Left kidney (tissue), 2 donors: Measurements from ENCODE around the gene CHCHD6. TPM values are rescaled to one million over a fixed set of nuclear protein-coding genes. Genes with fewer than 3 reads are reported as not detected.

Experiments
- DNase-seq: peaks from one replicate; pipeline ENCODE4 v3.0.0-alpha.2; 2013
- polyA plus RNA-seq: library from polyadenylated mRNA; unstranded; fragments of 120-200 nt; gene quantifications from one replicate; pipeline ENCODE4 v1.2.1, GENCODE V29; 2013; ENCODE audit not compliant: insufficient read length

CHCHD6 gene
- polyA plus RNA-seq, 1 donor, result 15.8 TPM

DNA sequence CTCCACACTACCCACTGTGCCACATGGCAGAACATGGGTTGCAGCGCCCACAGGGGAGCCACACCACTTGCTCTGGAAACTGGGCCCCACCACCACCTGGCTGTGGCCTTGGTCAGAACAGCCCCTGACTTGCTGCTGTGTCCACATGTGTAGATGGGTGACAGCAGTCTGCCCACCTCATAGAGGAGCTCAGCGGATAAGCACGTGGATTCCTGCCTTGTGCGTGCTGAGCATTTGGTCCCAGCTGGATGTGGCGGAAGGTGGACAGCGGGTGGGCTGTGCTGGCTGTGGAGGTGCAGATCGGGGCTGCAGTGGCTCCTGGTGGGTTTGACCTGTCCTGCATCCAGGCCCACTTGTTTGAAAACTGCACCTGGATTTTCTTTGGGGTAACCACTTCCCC lies 272.9 kb downstream of the CHCHD6 start:
- DNase-seq, result no peak

DNA sequence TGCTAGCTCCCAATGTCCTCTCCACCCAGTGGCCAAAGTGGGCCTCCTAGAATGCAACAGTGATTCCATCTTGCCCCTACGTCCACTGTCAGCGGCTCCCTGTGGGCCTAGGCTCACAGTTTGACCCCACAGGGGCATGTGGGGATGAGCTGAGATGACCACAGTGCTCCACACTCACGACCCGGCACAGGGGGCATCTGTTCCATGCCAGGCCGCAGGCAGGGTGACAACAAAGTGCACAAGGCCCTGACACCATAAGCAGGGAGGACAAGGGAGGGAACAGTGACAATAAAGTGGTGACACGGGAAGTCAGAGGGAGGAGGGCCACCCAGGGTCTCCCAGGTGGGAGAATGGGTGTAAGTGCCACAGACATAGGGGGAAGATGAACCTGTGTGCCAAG lies 273.8 kb downstream of the CHCHD6 start:
- DNase-seq, result no peak

DNA sequence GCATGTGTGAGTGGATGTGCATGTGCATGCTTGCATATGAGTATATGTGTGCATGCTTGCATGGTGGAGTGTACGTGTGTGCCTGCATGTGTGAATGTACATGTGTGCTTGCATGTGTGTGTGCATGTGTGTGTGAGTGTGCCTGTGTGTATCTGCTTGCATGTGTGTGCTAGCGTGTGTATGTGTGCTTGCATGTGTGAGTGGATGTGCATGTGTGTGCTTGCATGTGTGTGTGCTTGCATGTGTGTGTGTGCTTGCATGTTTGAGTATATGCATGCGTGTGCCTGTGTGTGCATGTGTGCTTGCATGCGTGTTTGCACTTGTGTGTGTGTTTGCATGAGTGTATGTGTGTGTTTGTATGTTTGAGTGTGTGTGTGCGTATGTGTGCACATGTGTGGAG lies 274.3 kb downstream of the CHCHD6 start:
- DNase-seq, result no peak

DNA sequence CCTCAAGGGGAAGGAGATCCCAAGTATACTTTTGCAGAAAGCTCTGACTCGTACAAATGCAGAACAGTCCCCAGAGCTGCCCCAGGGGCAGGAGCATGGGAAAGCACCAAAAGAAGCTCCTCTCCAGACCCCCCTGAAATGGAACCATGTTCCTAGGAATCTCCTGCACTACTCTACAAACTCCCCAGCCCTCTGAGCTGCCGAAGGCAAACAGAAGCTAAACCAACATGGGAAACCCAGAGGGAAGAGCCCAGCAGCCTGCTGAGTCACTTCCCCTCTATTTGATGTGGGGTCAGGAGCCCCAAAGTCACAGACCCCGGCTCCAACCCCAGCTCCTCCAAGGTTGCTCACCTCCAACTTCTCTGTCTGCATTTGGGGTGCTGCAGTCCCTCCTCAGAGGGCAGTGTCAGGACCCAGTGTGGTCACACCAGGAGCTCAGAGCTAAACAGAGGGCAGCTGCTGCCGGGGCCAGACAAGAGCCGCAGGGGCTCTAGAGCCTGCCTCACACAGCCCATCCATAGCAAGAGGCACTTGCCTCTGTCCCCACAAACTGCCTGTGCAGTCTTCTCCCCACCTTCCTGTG lies 275.1 kb downstream of the CHCHD6 start:
- no peak for DNase-seq

DNA sequence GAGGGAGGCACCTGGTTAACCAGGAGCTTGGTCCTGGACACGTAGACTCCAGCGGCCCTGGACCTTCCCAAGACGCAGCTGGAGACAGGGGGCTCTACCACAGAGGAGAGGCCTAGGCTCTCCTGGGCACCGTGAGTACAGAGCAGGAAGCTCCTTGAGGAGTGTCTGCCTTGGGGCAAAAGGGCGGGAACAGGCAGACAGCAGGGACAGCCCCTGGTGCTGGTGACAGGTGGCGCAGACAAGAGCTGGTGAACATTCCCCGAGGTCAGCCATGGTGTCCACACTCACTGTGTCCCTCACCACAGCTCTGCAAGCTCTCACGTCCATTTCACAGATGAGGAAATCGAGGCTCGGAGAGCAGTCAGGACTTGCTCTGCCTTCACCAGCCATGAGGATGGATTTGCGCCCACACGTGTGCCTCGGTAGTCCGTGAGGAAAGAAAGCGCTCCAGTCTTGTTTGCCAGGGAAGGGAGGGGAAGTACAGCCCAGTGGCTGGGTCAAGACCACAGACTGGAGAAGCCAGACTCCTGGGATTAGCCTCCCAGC lies 276.3 kb downstream of the CHCHD6 start:
- DNase-seq, result no peak

DNA sequence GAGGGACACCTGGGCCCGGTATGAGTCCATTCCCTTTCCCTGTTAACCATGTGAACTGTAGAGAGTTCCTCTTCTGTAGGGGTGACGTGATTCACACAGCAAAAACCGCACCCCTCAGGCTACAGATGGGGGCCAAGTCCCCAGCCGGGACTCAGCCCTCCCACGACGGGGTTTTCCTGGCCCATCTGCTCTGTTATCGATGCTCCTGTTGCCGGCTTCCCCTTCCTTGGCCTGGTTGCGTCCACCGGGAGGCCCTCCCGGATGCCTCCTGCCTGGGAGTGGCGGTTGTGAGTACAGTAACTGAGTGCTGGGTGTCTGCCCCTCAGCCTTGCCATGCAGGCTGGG lies 278.1 kb downstream of the CHCHD6 start:
- DNase-seq, result no peak

DNA sequence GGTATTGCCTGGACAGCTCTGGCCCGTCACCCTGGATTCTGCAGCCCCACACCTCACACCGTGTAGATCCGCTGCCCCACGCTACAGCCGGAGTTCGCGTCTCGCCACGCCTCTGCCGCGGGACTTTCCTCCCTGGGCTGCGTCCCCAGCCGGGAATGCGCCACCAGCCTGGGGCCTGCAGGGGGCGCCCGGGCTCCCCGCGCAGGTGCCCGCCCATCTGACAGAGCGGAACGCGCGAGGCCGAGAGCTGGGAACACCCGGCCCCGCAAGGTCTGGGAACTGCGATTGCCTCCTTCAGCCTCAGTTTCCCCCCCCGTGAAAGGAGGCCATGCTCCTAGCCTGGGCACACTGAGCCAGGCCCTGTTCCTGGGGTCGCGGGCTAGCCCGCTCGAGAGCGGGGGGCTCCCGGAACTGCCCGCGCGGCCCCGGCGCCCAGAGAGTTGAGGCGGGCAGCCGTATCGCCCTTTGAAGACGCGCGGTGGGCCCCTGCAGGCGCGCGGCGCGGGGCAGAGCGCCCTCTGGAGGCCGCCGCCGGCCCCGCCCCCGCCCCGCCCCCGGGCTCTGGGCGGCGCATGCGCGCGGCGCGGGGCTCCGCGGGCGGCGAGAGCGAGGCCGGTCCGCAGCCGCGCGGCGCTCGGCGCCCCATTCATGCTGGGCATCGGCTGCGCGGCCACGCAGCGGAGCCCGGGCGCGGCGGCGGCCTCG lies 278.6 kb downstream of the CHCHD6 start, which contains the start of gene PLXNA1:
Gene PLXNA1, plus strand, starts transcription at position 645 of the 705 bp plus-strand sequence. CDS start 5,479 bp downstream, outside the sequence.
- DNase-seq, result peak; percentile 55

DNA sequence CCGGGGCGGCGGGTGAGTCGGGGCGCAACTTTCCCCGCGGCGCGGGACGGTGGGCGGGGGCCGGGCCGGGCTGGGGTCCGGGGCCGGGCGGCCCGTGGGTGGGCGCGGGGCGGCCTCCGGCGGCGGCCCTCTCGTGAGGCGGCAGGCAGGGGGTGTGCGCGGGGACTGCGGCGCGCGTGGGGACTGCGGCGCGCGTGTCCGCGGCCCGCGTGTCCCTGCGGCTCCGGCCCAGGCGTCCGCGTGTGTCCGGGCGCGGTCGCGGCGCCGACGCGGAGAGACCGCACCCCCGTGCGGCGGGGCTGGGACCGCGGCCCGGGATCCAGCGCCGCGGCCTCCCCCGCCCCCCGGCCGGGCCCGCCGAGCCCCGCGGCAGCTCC lies 279.2 kb downstream of the CHCHD6 start:
- DNase-seq, result no peak

DNA sequence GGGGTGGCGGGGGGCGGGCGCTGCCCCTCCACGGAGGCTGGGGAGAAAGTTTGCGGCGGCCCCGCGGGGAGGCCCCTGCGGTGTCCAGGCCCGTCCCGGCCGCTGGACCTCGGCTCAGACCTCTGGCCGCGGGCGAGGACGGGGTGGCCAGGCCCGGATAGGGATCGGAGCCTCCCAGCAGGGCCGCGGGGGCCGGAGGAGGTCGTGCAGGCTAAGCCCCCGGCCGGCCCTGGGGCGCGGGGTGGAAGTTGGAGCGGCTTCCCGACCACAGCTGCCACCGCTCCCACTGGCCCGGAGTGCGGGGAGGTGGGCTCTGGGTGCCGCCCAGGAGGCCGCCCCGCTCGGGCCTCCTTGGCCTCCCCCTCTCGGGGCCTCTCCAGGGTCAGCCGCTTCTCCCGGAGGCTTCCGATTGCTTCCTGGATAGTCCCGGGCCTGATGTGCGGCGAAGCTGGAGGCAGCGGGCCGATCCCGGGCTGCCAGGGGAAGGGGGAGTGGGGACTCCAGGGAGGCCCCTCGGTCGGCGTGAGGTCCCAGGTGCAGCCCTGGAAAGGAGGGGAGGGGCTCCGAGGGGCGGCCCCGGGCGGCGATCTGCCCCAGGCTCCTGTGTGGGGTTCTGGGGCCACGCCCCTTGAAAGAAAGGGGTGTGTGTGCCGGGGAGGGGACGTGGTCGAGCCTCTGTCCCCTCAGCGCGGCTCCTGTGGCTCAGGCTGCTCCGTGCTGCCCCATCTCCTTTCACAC lies 279.8 kb downstream of the CHCHD6 start:
- no peak for DNase-seq

DNA sequence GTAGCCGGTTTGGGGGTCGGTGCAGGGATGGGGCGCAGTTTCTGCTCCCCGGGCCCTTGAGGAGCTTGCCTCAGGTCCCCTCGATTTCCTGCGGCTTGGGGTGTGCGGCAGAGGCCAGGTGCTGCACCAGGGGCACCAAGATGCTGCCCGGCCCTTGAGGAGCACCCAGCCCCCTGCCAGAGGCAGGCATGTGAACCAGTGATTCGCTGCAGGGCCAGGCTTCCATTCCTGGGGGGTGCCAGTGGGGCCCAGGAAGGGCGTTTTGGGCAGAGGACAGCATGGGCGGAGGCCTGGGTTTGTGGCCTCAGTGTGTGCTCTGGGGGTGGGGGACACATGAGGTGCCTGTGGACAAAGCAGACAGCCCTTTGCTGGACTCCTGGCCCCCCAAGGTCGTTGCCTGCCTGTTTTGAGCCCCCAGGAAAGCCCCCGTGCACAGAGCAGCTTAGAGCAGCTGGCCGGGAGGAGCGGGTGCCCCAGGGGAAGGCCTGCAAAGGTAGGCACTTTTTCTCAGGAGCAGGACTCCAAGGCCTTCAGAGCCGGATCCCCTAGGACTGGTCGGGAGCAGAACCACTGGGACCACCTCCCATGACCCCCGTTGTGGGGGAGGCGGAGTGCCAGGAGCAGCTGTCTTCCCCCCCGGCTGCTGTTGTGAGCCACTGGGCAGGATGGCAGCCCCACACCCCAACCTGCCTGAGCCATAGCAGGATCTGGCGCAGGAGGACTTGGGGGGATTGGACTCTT lies 280.5 kb downstream of the CHCHD6 start:
- DNase-seq, result no peak

DNA sequence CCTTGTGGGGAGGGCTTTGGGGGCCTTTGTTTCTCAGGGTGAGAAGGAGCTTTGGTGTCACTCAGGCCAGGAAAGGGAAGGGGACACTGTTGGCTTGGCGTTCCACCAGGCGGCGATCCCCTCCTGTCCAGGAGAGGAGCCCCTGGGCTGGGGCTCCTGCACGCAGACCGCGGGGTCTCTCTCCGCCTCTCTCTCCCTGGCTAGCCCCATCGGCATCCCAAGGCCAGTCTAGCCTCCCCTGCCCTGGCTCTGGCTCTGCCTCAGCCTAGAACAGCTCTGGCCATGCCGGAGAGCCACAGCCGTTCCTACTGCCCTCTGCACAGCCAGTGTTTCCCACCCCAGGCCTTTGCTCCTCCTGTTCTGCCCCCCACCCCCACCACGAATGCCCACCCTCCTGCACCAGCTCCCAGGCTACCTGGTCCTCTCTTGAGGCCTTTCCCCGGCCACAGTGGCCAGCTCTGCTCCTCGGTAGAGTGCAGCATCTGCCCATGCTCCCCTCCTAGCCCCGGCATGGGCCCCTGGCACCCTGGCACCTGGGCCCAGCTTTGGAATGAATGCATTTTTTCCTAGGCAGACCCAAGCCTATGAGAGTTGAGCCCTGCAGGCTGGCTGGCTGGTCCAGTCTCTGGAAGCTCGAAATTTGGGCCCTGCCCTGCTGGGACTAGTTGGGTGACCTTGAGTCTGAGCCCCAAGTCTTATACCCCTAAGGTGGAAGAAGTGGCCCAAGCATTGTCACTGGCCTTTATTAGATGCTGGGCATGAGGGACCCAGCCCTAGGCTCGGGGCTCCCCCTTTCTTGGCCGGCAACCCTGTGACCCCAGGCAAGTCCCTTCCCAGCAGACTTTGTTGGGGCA lies 281.3 kb downstream of the CHCHD6 start:
- no peak for DNase-seq

DNA sequence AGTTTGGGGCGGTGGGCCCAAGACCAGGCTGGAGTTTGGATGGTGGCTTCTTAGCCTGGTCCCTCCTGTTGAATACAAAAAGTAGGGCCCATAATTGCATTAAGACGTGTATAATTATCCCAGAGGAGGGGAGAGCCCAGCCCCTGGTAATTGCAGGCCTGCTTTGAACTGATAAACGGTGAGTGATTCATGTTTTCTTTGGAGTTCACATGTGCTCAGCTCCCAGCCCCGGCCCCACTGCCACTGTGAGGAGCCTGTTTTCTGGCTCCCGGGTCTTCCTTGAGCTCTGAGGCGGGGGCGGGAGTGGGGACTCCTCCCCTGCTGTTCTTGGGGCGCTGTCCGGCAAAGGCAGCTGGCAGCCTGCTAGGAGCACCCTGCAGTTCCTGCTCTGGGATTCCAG lies 282.0 kb downstream of the CHCHD6 start:
- no peak for DNase-seq

DNA sequence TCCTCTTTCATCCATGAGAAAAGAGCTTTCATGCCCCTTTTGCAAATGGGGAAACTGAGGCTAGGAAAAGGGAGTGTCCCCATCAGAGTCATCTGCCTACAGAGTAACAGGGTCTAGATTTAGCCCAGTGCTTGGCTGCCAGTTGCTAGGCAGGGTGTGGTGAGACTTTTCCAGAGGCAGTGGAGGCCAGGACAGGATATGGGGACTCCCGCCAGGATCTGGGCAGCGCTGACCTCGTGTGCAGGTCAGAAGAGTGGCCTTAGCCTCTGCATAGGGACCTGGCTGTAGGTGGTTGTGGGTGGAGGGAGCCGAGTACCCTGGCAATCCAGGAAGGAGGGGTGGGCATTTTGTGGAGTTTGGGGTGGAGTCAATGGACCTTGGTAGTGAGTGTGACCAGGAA lies 283.1 kb downstream of the CHCHD6 start:
- DNase-seq, result no peak

DNA sequence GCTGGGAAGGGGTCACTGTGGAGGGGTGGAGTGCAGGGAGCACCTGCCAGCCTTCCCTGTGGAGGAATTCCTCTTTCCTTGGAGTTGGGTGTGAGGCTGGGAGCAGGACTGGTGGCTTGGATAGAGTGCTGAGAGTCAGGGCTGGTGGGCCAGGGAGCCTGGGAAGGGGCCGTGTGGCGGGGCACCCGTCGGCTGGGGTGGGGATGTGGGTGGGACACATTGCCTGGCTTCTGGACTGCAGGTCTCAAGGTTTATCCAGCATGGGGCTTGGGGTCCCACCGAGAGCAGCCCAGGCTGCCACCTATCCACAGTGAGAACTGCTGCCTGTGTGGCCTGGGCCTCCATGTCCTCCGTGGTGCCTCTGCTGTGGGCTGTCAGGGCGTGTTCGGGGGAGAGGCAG lies 283.6 kb downstream of the CHCHD6 start:
- no peak for DNase-seq

DNA sequence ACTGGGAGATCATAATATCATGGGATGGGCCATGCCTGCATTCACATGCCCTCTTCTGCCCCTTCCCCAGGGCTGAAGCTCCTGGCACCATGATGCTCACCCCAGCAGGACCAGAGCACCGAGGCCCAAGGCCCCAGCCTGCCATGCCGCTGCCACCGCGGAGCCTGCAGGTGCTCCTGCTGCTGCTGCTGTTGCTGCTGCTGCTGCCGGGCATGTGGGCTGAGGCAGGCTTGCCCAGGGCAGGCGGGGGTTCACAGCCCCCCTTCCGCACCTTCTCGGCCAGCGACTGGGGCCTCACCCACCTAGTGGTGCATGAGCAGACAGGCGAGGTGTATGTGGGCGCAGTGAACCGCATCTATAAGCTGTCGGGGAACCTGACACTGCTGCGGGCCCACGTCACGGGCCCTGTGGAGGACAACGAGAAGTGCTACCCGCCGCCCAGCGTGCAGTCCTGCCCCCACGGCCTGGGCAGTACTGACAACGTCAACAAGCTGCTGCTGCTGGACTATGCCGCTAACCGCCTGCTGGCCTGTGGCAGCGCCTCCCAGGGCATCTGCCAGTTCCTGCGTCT lies 284.5 kb downstream of the CHCHD6 start:
- DNase-seq, result no peak

DNA sequence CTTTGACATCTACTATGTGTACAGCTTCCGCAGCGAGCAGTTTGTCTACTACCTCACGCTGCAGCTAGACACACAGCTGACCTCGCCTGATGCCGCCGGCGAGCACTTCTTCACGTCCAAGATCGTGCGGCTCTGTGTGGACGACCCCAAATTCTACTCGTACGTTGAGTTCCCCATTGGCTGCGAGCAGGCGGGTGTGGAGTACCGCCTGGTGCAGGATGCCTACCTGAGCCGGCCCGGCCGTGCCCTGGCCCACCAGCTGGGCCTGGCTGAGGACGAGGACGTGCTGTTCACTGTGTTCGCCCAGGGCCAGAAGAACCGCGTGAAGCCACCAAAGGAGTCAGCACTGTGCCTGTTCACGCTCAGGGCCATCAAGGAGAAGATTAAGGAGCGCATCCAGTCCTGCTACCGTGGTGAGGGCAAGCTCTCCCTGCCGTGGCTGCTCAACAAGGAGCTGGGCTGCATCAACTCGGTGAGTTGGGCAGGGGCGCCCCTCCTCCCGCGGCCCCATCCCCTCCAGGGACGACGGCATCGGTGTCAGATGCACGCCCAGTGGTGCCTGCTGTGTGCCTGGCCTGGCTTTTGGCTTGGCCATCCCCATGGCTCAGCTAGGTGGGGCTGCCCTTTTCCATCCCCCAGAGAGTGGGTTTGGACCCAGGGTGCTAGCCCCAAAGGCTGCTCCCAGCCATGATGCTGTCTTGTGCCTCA lies 285.4 kb downstream of the CHCHD6 start:
- no peak for DNase-seq

DNA sequence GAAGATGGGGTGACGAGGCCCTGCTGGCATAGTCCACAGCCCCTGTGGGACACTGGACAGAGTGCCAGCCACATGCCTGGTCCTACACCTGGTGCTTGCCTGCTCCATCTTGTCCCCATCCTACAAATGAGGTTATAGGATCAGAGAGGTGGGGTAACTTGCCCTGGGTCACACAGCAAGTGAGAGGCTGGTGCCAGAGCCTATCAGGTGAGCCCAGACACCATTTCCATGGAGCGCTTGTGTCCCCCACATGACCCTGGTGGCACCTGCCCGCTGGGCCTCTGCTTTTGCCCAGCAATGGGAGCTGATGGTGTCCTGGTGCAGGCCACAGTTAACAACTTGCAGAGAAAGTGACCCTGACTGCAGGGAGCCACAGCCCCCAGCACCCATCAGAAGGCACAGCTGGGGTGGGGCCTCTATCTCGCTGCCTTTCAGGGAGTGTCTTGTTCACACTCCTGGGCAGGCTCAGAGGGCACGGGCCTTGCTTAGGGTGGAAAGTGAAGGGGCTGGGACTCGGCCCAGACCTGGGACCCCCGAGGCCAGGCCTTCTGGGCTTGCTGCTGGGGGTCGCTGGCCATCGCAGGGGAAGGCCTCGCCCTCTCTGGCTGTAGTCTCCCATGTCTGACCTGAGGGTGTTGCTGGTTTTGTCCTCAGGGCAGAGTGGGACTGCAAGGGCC lies 286.1 kb downstream of the CHCHD6 start:
- DNase-seq, result no peak

DNA sequence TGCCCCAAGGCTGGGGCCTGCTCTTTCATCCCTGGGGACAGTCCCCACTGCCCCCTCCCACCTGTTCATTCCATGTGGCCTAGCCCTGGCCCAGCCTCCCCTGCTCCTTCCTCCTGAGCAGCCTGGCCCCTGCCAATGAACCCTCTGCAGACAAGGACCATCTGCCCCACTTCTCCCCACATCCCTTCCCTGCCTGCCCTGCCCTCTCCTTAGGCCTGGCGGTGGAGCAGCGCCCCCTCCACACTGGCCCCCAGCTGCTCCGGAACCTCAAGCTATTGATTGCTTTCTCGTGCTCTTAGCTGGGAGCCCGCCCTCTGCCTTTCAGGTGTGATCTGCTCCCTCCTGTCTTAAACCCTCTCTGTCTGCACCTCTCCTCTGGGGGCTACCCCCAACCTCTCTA lies 286.9 kb downstream of the CHCHD6 start:
- no peak for DNase-seq

DNA sequence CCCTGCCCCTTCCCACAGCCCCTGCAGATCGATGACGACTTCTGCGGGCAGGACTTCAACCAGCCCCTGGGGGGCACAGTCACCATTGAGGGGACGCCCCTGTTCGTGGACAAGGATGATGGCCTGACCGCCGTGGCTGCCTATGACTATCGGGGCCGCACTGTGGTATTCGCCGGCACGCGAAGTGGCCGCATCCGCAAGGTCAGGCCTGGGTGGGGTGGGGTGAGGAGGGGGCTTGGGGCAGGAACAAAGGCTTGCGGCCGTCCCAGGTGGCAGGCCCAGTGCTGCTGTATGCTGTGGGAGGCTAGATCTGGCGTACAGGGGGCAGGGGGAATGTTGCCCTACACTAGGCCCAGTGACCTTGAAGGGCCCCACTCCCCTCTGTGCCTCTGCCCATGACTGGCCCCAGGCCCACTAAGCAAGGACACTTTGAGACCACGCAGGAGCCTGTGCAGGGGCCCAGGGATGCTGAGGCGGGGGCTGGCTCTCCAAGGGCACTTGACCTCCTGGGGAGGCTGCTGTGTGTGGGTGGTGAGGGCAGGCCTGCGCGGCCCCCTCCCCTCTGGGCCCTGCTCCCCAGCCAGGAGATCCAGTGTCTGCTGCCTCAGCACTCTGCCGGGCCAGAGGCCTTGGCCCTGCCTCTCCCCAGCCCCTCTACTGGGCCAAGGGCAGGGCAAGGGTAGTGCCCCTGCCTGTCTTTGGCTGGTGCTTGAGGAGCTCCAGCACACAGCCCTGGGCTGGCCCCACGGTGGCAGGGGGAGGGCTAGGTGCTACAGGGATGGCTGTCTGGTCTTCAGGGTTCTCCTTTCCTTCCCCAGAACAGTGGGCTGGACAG lies 287.5 kb downstream of the CHCHD6 start:
- DNase-seq, result no peak
